H1 (cell line): ENCODE data around the gene CD300E. TPM values are rescaled to one million over a fixed set of nuclear protein-coding genes. Genes with fewer than 3 reads are reported as not detected.

Experiments used
- CTCF ChIA-PET: fragments of 300-600 bp; sonication (Branson Sonifier 250); formaldehyde crosslinking; loops from one replicate; lab custom pipeline; 2021; ENCODE audit not compliant: partially characterized antibody; lab: Charles Lee
- POLR2A ChIA-PET: fragments of 300-600 bp; sonication (Branson Sonifier 250); formaldehyde crosslinking; loops from one replicate; lab custom pipeline; 2021; ENCODE audit warnings: inconsistent platforms; ENCODE audit not compliant: partially characterized antibody; lab: Charles Lee
- DNase-seq, 2 experiments: peaks; one replicate each; pipeline versions ENCODE4 v3.0.0 to v3.0.0-alpha.2; 2010 to 2022; ENCODE audit warnings: low spot score in 2 of 2, low read depth in 1 of 2, mixed read lengths in 1 of 2
- FAIRE-seq: peaks from 2 replicates; lab custom pipeline; 2011; peaks lifted over from hg19 to GRCh38; lab: Jason Lieb, UNC
- H2AFZ ChIP-seq: 2 replicates; pipeline ENCODE4 v1.8.1; 2012; ENCODE audit warnings: low read length, inconsistent platforms
- H2AK5ac ChIP-seq: 2 replicates; pipeline ENCODE4 v1.6.1; 2013; ENCODE audit warnings: low read depth, low read length
- H2BK120ac ChIP-seq: replicated peaks from 2 replicates; pipeline ENCODE3; 2013; ENCODE audit warnings: low read depth, low read length, inconsistent platforms
- H2BK12ac ChIP-seq: 2 replicates; pipeline ENCODE4 v1.6.1; 2013; ENCODE audit warnings: low read depth, low read length
- H2BK15ac ChIP-seq: 2 replicates; pipeline ENCODE4 v1.6.1; 2013; ENCODE audit warnings: low read length
- H2BK20ac ChIP-seq: 2 replicates; pipeline ENCODE4 v1.6.1; 2013; ENCODE audit warnings: low read length
- H2BK5ac ChIP-seq: 2 replicates; pipeline ENCODE4 v1.6.1; 2013; ENCODE audit warnings: low read depth, low read length
- H3K14ac ChIP-seq: 2 replicates; pipeline ENCODE4 v1.6.1; 2013; ENCODE audit warnings: inconsistent platforms; ENCODE audit not compliant: insufficient read length
- H3K18ac ChIP-seq: 2 replicates; pipeline ENCODE4 v1.6.1; 2013; ENCODE audit warnings: low read length; ENCODE audit errors: extremely low read depth
- H3K23ac ChIP-seq: 2 replicates; pipeline ENCODE4 v1.6.1; 2013; ENCODE audit warnings: inconsistent platforms; ENCODE audit not compliant: insufficient read length
- H3K23me2 ChIP-seq: 2 replicates; pipeline ENCODE4 v1.6.1; 2013; ENCODE audit warnings: low read depth, low read length
- H3K27ac ChIP-seq: 2 replicates; pipeline ENCODE4 v1.6.1; 2011; ENCODE audit warnings: low read depth, low read length, inconsistent platforms
- H3K27me3 ChIP-seq, 4 experiments: replicated peaks in 1 of 4; 1 replicate in 1 of 4; 2 replicates in 3 of 4; pipeline versions ENCODE4 v1.6.1 to v1.8.1; 2011 to 2013; ENCODE audit warnings: low read length in 3 of 4, mild to moderate bottlenecking in 3 of 4, inconsistent platforms in 2 of 4, mixed read lengths in 2 of 4, moderate library complexity in 1 of 4; ENCODE audit not compliant: control insufficient read depth in 3 of 4, insufficient read depth in 3 of 4; ENCODE audit errors: extremely low read depth in 1 of 4
- H3K36me3 ChIP-seq, 4 experiments: 2 replicates each; pipeline versions ENCODE4 v1.6.1 to v1.8.1; 2011 to 2013; ENCODE audit warnings: mild to moderate bottlenecking in 4 of 4, low read length in 3 of 4, moderate library complexity in 2 of 4, control low read depth in 1 of 4, inconsistent platforms in 1 of 4; ENCODE audit not compliant: insufficient read depth in 4 of 4, control insufficient read depth in 2 of 4
- H3K4ac ChIP-seq: replicated peaks from 2 replicates; pipeline ENCODE3; 2013; ENCODE audit warnings: low read length, low read depth, mixed read lengths, inconsistent platforms; ENCODE audit not compliant: insufficient read length
- H3K4me1 ChIP-seq, 4 experiments: replicated peaks in 1 of 4; 1 replicate in 1 of 4; 2 replicates in 3 of 4; pipeline versions ENCODE4 v1.6.1 to v1.8.1; 2011 to 2013; ENCODE audit warnings: low read length in 3 of 4, inconsistent platforms in 2 of 4, mixed read lengths in 1 of 4; ENCODE audit not compliant: insufficient read depth in 4 of 4, control insufficient read depth in 3 of 4
- H3K4me2 ChIP-seq, 2 experiments: 2 replicates each; pipeline versions ENCODE4 v1.6.1 to v1.8.1; 2011 to 2013; ENCODE audit warnings: low read depth in 2 of 2, low read length in 2 of 2, control low read depth in 1 of 2, inconsistent platforms in 1 of 2, mild to moderate bottlenecking in 1 of 2; ENCODE audit not compliant: insufficient read depth in 1 of 2
- H3K4me3 ChIP-seq, 4 experiments: fragments of 200-600, 300-600 bp in 1 of 4; sonication (generic), shearing (Covaris generic), sonication (Bioruptor Twin) in 1 of 4; 2 replicates each; pipeline versions ENCODE4 v1.5.1 to v1.8.1; 2011 to 2016; ENCODE audit warnings: low read length in 4 of 4, low read depth in 3 of 4, control low read depth in 2 of 4, inconsistent platforms in 2 of 4, mild to moderate bottlenecking in 2 of 4, mixed read lengths in 1 of 4, moderate library complexity in 1 of 4; ENCODE audit not compliant: insufficient read depth in 2 of 4; ENCODE audit errors: extremely low read depth in 1 of 4
- H3K56ac ChIP-seq: replicated peaks from 2 replicates; pipeline ENCODE3; 2013; ENCODE audit warnings: low read depth, mild to moderate bottlenecking, mixed read lengths, low read length, inconsistent platforms; ENCODE audit not compliant: insufficient read length
- H3K79me1 ChIP-seq: 2 replicates; pipeline ENCODE4 v1.6.1; 2013; ENCODE audit warnings: low read depth, low read length, control low read depth
- H3K79me2 ChIP-seq, 2 experiments: 2 replicates each; pipeline versions ENCODE4 v1.6.1 to v1.8.1; 2012 to 2013; ENCODE audit warnings: low read length in 2 of 2, mild to moderate bottlenecking in 2 of 2, inconsistent platforms in 1 of 2; ENCODE audit not compliant: insufficient read depth in 2 of 2, control insufficient read depth in 1 of 2
- H3K9ac ChIP-seq, 4 experiments: replicated peaks in 1 of 4; 1 replicate in 1 of 4; 2 replicates in 3 of 4; pipeline versions ENCODE4 v1.6.1 to v1.8.1; 2011 to 2013; ENCODE audit warnings: low read depth in 3 of 4, low read length in 3 of 4, control low read depth in 2 of 4, mild to moderate bottlenecking in 2 of 4, moderate library complexity in 2 of 4, inconsistent platforms in 1 of 4; ENCODE audit errors: extremely low read depth in 1 of 4
- H3K9me3 ChIP-seq, 2 experiments: 2 replicates each; pipeline versions ENCODE4 v1.6.1 to v1.8.1; 2012 to 2013; ENCODE audit warnings: mild to moderate bottlenecking in 2 of 2, moderate library complexity in 2 of 2, control low read depth in 1 of 2, inconsistent platforms in 1 of 2, low read depth in 1 of 2, low read length in 1 of 2, mixed read lengths in 1 of 2; ENCODE audit not compliant: insufficient read depth in 2 of 2
- H4K20me1 ChIP-seq, 2 experiments: replicated peaks in 1 of 2; 2 replicates each; pipeline versions ENCODE3 to v1.8.1; 2011 to 2013; ENCODE audit warnings: inconsistent platforms in 2 of 2, low read length in 2 of 2, mild to moderate bottlenecking in 1 of 2; ENCODE audit not compliant: insufficient read depth in 2 of 2, control insufficient read depth in 1 of 2
- H4K5ac ChIP-seq: 2 replicates; pipeline ENCODE4 v1.6.1; 2013; ENCODE audit warnings: low read length, low read depth, mixed read lengths, inconsistent platforms; ENCODE audit not compliant: insufficient read length
- H4K8ac ChIP-seq: 2 replicates; pipeline ENCODE4 v1.8.0; 2013; ENCODE audit warnings: mild to moderate bottlenecking, moderate library complexity, low read length, inconsistent platforms; ENCODE audit not compliant: insufficient read depth; ENCODE audit errors: extremely low read depth
- H4K91ac ChIP-seq: replicated peaks from 2 replicates; pipeline ENCODE3; 2013; ENCODE audit warnings: low read length, mixed read lengths, inconsistent platforms; ENCODE audit not compliant: insufficient read length
- HDAC2 ChIP-seq, 2 experiments: fragments of 300-600 bp in 1 of 2; sonication (generic) in 1 of 2; IDR thresholded peaks; 2 replicates each; pipeline ENCODE4 v1.6.1; 2011 to 2012; ENCODE audit warnings: low read depth in 2 of 2, low read length in 2 of 2, mild to moderate bottlenecking in 2 of 2, moderate library complexity in 2 of 2, borderline replicate concordance in 1 of 2, inconsistent platforms in 1 of 2
- KDM4A ChIP-seq: IDR thresholded peaks from one replicate; pipeline ENCODE4 v1.7.1; 2012; ENCODE audit warnings: low read depth, mild to moderate bottlenecking, moderate library complexity, low read length, inconsistent platforms; ENCODE audit not compliant: severe bottlenecking
- RAD21 ChIP-seq, 2 experiments: IDR thresholded peaks in 1 of 2; conservative IDR thresholded peaks in 1 of 2; 2 replicates each; pipeline ENCODE4 v1.6.1; 2011; ENCODE audit warnings: low read depth in 2 of 2, low read length in 2 of 2, improper control_type of control experiment in 1 of 2, inconsistent platforms in 1 of 2, mild to moderate bottlenecking in 1 of 2, moderate library complexity in 1 of 2
- ZNF274 ChIP-seq: IDR thresholded peaks from 2 replicates; pipeline ENCODE4 v1.7.0; 2012; ENCODE audit warnings: low read length, borderline replicate concordance; ENCODE audit errors: extremely low read depth
- WGBS, 2 experiments: shearing (Covaris generic) in 1 of 2; methylation state at CpG; one replicate each; pipeline versions ENCODE4 v1.1.6 to v1.1.7; 2013 to 2015; ENCODE audit warnings: low lambda C conversion rate in 2 of 2, mixed read lengths in 2 of 2, inconsistent platforms in 1 of 2, low coverage in 1 of 2, missing lambda C conversion rate in 1 of 2; ENCODE audit not compliant: insufficient replicate concordance in 2 of 2, insufficient coverage in 1 of 2, insufficient read length in 1 of 2; ENCODE audit errors: extremely low coverage in 1 of 2, missing lambda C conversion rate in 1 of 2; 5-methylcytosine and 5-hydroxymethylcytosine counted together
- polyA plus RNA-seq, 7 experiments: library from polyadenylated mRNA; depleted of rRNA in 3 of 7; stranded (reverse) in 5 of 7; unstranded in 2 of 7; fragments of >200 nt in 5 of 7; fragments of 200-250 nt in 2 of 7; gene quantifications; 1 replicate in 5 of 7; 2 replicates in 1 of 7; 4 replicates in 1 of 7; pipeline versions ENCODE4 v1.2.1 to v1.2.3, GENCODE V29; 2011 to 2013; ENCODE audit warnings: missing spikeins in 2 of 7, mixed read lengths in 2 of 7
- total RNA-seq: library from RNA; stranded (reverse); fragmentation: NEBNext Ultra II Directional; extraction: Animal tissue kit (Norgen Biotek cat#: 25700); gene quantifications from 2 replicates; pipeline ENCODE4 v1.2.1, GENCODE V29; 2021

CD300E gene
- total and polyA plus RNA-seq, 2 of the 8 experiments (the other 6 are each of a cell fraction or from before 2014, with no cell fraction given) = not detected

DNA sequence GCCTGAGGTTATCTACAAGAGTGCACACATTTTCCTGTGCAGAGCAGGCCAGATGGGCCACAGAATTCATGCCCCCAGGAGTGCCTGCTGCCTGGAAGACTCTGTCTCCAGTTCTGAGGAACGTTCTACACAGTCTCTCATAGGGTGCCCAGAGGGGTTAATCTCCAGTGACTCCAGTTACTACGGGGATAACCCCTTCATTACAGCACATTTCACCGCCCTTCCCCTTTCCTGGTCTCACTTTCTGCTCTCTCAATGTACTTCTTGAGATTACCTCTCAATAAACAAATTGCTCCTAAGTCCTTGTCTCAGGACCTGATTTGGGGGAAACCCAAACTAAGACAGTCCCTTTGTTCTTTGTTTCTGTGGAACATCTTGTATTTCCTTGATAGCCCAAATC, 62.0 kb downstream of the CD300E start:
- 72% methylated on average over 3 of the region's 3 CpGs; no CpG with 5 or more reads in 1 of the 2 experiments for WGBS, 2 experiments
- Histone ChIP-seq H4K5ac (no peak overlapping the region), H3K23ac (no peak overlapping the region), H2BK12ac (no peak overlapping the region), H3K9me3 (peaks cover 12 to 14% of the 10 kb centered on the region in 2 experiments), H2AFZ (no peak overlapping the region), H2BK20ac (no peak overlapping the region), H4K8ac (no peak overlapping the region), H4K91ac (no peak overlapping the region), H2AK5ac (no peak overlapping the region), H3K4me3 (no peak overlapping the region), H3K23me2 (peaks cover 6% of the 10 kb centered on the region; the same call in 1 of the 2 replicates), H3K9ac (no peak overlapping the region), H3K27me3 (no peaks in the 10 kb centered on the region; a peak in 1 of 7 replicates), H3K18ac (no peak overlapping the region), H3K36me3 (no peaks in the 10 kb centered on the region), H3K4me2 (no peak overlapping the region), H3K56ac (no peak overlapping the region), H3K27ac (no peak overlapping the region), H3K79me2 (no peaks in the 10 kb centered on the region), H2BK120ac (no peak overlapping the region), H3K79me1 (no peaks in the 10 kb centered on the region), H4K20me1 (peaks cover 0 to 3% of the 10 kb centered on the region in 2 experiments), H2BK5ac (no peak overlapping the region), H2BK15ac (no peak overlapping the region), H3K4ac (no peak overlapping the region), H3K14ac (no peak overlapping the region), H3K4me1 (peaks cover 0 to 2% (median under 1%) of the 10 kb centered on the region in 4 experiments; a peak in 2 of 7 replicates)
- DNase-seq (no peak), FAIRE-seq (no peak)
- CTCF ChIA-PET = interaction anchor here (0.8 to 1.4 kb wide), 5 partner anchors 9 to 104 kb away, joined by 3 to 5 read pairs (median 3); no protein-coding TSS in a partner anchor
- POLR2A ChIA-PET = no interaction called here
- TF ChIP-seq ZNF274 = no peak
- no peak for TF ChIP-seq HDAC2 (IDR thresholded peaks at IDR 0.05; ENCODE audit: borderline replicate concordance in 1 of 2, low read depth in 2 of 2, low read length in 2 of 2)
- TF ChIP-seq RAD21 (IDR thresholded peaks at IDR 0.05 in 1 of 2, conservative IDR thresholded peaks at IDR 0.05 in 1 of 2; ENCODE audit: low read depth in 2 of 2, low read length in 2 of 2) = no peak
- no peak for TF ChIP-seq KDM4A
